HFFc6 (cell line): Measurements from ENCODE around the gene UGT2A3. TPM values are rescaled to one million over a fixed set of nuclear protein-coding genes. Genes with fewer than 3 reads are reported as not detected.

Experiments
- DNase-seq: peaks from one replicate; pipeline ENCODE4 v3.0.0-alpha.2; 2018
- H3K27ac Mint-ChIP-seq: 2 replicates; pipeline ENCODE4 v1.8.0; 2020; ENCODE audit warnings: mild to moderate bottlenecking, mixed read lengths
- H3K27me3 Mint-ChIP-seq: 2 replicates; pipeline ENCODE4 v1.8.0; 2021; ENCODE audit warnings: mild to moderate bottlenecking, moderate library complexity, mixed read lengths; ENCODE audit not compliant: insufficient read depth
- H3K36me3 Mint-ChIP-seq: 2 replicates; pipeline ENCODE4 v1.8.0; 2021; ENCODE audit warnings: low read depth, mixed read lengths
- H3K4me1 Mint-ChIP-seq: 2 replicates; pipeline ENCODE4 v1.8.0; 2020; ENCODE audit warnings: low read depth, mixed read lengths
- H3K4me3 Mint-ChIP-seq: 2 replicates; pipeline ENCODE4 v1.8.0; 2020; ENCODE audit warnings: mild to moderate bottlenecking, moderate library complexity, mixed read lengths
- H3K9me3 Mint-ChIP-seq: 2 replicates; pipeline ENCODE4 v1.8.0; 2020; ENCODE audit warnings: mild to moderate bottlenecking, mixed read lengths
- total RNA-seq, 6 experiments: library from RNA; stranded (reverse); fragmentation: NEBNext Ultra II Directional; extraction: Animal tissue kit (Norgen Biotek cat#: 25700); gene quantifications; 2 replicates in 1 of 6; 3 replicates in 5 of 6; pipeline ENCODE4 v1.2.3, GENCODE V29; 2021
- TF ChIP-seq, protein P1 (sequence below): fragments of 200-600 bp; sonication (generic); IDR thresholded peaks from 2 replicates; pipeline ENCODE4 v1.5.0; 2021; ENCODE audit warnings: antibody characterized with exemption, mild to moderate bottlenecking

Gene UGT2A3
- total RNA-seq, 6 experiments from 2014 or later = not detected

DNA sequence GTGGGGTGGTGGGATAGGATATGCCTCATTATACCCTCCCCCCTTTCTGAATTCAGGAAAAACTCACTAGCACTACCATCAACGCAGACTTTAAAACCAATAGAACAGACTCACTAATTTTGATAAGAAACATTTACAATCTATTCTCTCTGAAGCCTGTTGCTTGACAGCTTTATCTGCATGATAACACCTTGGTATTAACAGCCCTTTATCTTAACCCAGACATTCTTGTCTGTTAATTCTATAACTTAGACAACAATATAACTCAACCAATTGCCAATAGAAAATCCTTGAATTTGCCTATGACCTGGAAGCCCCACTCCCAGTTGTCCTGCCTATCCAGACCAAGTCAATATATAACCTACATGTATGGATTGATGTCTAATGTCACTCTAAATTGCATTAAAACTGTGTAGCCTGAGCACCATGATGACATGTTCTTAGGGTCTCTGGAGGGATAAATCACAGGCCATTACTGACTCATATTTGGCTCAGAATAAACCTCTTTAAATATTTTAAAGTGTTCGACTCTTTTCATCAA lies 1.5 kb upstream of the UGT2A3 start:
- TF ChIP-seq, protein P1, sequence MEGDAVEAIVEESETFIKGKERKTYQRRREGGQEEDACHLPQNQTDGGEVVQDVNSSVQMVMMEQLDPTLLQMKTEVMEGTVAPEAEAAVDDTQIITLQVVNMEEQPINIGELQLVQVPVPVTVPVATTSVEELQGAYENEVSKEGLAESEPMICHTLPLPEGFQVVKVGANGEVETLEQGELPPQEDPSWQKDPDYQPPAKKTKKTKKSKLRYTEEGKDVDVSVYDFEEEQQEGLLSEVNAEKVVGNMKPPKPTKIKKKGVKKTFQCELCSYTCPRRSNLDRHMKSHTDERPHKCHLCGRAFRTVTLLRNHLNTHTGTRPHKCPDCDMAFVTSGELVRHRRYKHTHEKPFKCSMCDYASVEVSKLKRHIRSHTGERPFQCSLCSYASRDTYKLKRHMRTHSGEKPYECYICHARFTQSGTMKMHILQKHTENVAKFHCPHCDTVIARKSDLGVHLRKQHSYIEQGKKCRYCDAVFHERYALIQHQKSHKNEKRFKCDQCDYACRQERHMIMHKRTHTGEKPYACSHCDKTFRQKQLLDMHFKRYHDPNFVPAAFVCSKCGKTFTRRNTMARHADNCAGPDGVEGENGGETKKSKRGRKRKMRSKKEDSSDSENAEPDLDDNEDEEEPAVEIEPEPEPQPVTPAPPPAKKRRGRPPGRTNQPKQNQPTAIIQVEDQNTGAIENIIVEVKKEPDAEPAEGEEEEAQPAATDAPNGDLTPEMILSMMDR = no peak
- Mint-ChIP-seq H3K4me1 (no peaks in the 10 kb centered on the region), H3K9me3 (peaks cover 4% of the 10 kb centered on the region; the same call in 1 of the 2 replicates), H3K36me3 (no peaks in the 10 kb centered on the region), H3K27ac (no peak overlapping the region), H3K4me3 (no peak overlapping the region), H3K27me3 (no peaks in the 10 kb centered on the region; the same call in 1 of the 2 replicates)
- DNase-seq = no peak

- Mint-ChIP-seq H3K4me3 (no peak overlapping the region), H3K9me3 (peaks cover 4% of the 10 kb centered on the region; the same call in 1 of the 2 replicates), H3K27me3 (no peaks in the 10 kb centered on the region; the same call in 1 of the 2 replicates), H3K36me3 (no peaks in the 10 kb centered on the region), H3K27ac (no peak overlapping the region), H3K4me1 (no peaks in the 10 kb centered on the region)
- TF ChIP-seq, protein P1 = no peak
- no peak for DNase-seq
These were observed 392 bp upstream of the UGT2A3 start for GRCh38 chr4:68951806-68952585.

- Mint-ChIP-seq H3K9me3 (peaks cover 4% of the 10 kb centered on the region; the same call in 1 of the 2 replicates), H3K36me3 (no peaks in the 10 kb centered on the region)
These were observed 1.6 kb downstream of the UGT2A3 start for GRCh38 chr4:68950033-68950432.

GRCh38 chr4:68948985-68949384 lies 2.6 kb downstream of the UGT2A3 start:
- no peak overlapping the region for H3K27ac Mint-ChIP-seq
- no peaks in the 10 kb centered on the region for H3K36me3 Mint-ChIP-seq
- TF ChIP-seq, protein P1 = no peak
- no peaks in the 10 kb centered on the region for H3K27me3 Mint-ChIP-seq
- H3K4me3 Mint-ChIP-seq = no peak overlapping the region
- H3K9me3 Mint-ChIP-seq = no peaks in the 10 kb centered on the region
- no peaks in the 10 kb centered on the region for H3K4me1 Mint-ChIP-seq
- no peak for DNase-seq

More at GRCh38 chr4:68950033-68950432, 1.6 kb downstream of the UGT2A3 start:
- no peak for DNase-seq
- Mint-ChIP-seq H3K27me3 (no peaks in the 10 kb centered on the region; the same call in 1 of the 2 replicates), H3K4me1 (no peaks in the 10 kb centered on the region), H3K4me3 (no peak overlapping the region), H3K27ac (no peak overlapping the region)
- TF ChIP-seq, protein P1 = no peak

- no peaks in the 10 kb centered on the region for H3K4me1 Mint-ChIP-seq
- no peak for DNase-seq
These were observed 3.4 kb downstream of the UGT2A3 start for GRCh38 chr4:68948044-68948743.

More at GRCh38 chr4:68948044-68948743, 3.4 kb downstream of the UGT2A3 start:
- no peak overlapping the region for H3K27ac Mint-ChIP-seq
- no peaks in the 10 kb centered on the region for H3K36me3 Mint-ChIP-seq
- TF ChIP-seq, protein P1 = no peak
- H3K4me3 Mint-ChIP-seq = no peak overlapping the region
- no peaks in the 10 kb centered on the region for H3K9me3 Mint-ChIP-seq
- no peaks in the 10 kb centered on the region for H3K27me3 Mint-ChIP-seq
